Measurements from ENCODE around the gene IFIT2. TPM values are rescaled to one million over a fixed set of nuclear protein-coding genes. Genes with fewer than 3 reads are reported as not detected.
"Not testable (repeated sequence)": the region's sequence is repeated elsewhere in the genome, so short reads cannot be mapped to it uniquely, and the experiment has no call there.

IFIT2 gene
- total and polyA plus RNA-seq, 2 experiments from 2014 or later = 2.9 to 4.6 TPM

DNA sequence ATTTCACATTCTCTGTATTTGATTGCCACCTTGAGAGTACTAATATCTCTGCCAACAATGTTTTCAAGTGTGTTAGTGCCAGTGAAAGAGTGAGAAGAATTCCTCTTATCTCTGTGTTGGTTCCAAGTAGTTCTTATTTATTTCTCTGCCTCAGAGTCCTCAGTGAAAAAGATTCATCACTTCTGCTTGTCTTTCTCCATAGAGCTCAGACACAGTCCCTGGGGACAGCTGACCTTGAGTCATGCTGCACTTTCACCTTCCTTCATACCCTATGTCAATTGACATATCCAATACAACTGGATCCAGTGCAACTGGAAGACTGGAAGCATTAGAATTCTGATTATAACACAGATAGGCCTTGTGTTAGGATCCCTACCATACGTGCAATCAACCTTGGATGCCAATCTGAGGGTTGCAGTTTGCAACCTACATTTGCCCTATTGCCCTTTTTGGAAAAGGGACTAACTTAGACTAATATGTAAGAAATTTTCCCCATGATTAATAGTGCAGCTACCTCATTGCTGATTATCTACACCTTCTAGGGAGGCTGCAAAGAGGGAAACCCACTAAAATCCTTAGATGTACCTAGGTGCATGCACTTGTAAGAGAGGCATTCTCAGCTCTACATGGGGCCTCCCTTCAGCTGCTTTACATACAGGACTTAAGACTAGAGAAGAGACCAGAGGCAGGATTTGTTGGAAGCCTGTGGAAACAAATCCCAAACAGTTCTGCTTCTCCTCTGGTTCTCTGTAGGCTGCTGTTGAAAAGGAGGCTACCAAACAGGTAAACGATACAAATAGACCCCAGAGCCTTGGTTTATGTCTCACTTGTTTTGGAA is 8.4 kb downstream of the IFIT2 start:
- no peak for TF ChIP-seq EZH2phosphoT487 (IDR thresholded peaks at IDR 0.05; ENCODE audit: low read depth, severe bottlenecking, unreplicated experiment)
- TF ChIP-seq CTCF (IDR thresholded peaks at IDR 0.05; ENCODE audit: poor library complexity) = no peak
- no peak for TF ChIP-seq EZH2 (IDR thresholded peaks at IDR 0.05; ENCODE audit: borderline replicate concordance)
- Histone ChIP-seq H3K4me2 (no peak overlapping the region), H3K27ac (no peak overlapping the region), H3K9me2 (replicated peaks; ENCODE audit: insufficient read depth) (no peaks in the 10 kb centered on the region), H3K4me1 (ENCODE audit: insufficient read depth) (no peaks in the 10 kb centered on the region), H3K9me3 (ENCODE audit: low read depth) (no peaks in the 10 kb centered on the region), H2AFZ (no peak overlapping the region), H4K20me1 (ENCODE audit: insufficient read depth, poor library complexity, severe bottlenecking) (no peaks in the 10 kb centered on the region), H3K4me3 (no peak overlapping the region), H3K27me3 (no peaks in the 10 kb centered on the region), H3K36me3 (replicated peaks; ENCODE audit: insufficient read depth, low read depth) (no peaks in the 10 kb centered on the region), H3K79me2 (no peaks in the 10 kb centered on the region)
- no peak for DNase-seq (ENCODE audit: low spot score)
- WGBS (ENCODE audit: low lambda C conversion rate, missing lambda C conversion rate) = 91% methylated on average over 2 of the region's 2 CpGs

GRCh38 chr10:89312973-89313372 is 11.1 kb downstream of the IFIT2 start:
- no peak overlapping the region for H3K4me3 ChIP-seq
- no peak overlapping the region for H3K4me2 ChIP-seq
- no peak overlapping the region for H3K27ac ChIP-seq
- no peaks in the 10 kb centered on the region for H3K9me2 ChIP-seq (replicated peaks; ENCODE audit: insufficient read depth)
- no peaks in the 10 kb centered on the region for H3K27me3 ChIP-seq
- DNase-seq (ENCODE audit: low spot score) = no peak
- no peaks in the 10 kb centered on the region for H3K79me2 ChIP-seq
- no peaks in the 10 kb centered on the region for H4K20me1 ChIP-seq (ENCODE audit: insufficient read depth, poor library complexity, severe bottlenecking)
- 100% methylated on average over 1 of the region's 1 CpG for WGBS (ENCODE audit: low lambda C conversion rate, missing lambda C conversion rate)
- H3K4me1 ChIP-seq (ENCODE audit: insufficient read depth) = no peaks in the 10 kb centered on the region
- H3K9me3 ChIP-seq (ENCODE audit: low read depth) = no peaks in the 10 kb centered on the region
- TF ChIP-seq EZH2phosphoT487 (IDR thresholded peaks at IDR 0.05; ENCODE audit: low read depth, severe bottlenecking, unreplicated experiment) = no peak
- no peak for TF ChIP-seq CTCF (IDR thresholded peaks at IDR 0.05; ENCODE audit: poor library complexity)
- TF ChIP-seq EZH2 (IDR thresholded peaks at IDR 0.05; ENCODE audit: borderline replicate concordance) = no peak
- H2AFZ ChIP-seq = no peak overlapping the region
- no peaks in the 10 kb centered on the region for H3K36me3 ChIP-seq (replicated peaks; ENCODE audit: insufficient read depth, low read depth)

GRCh38 chr10:89314676-89315075 is 12.8 kb downstream of the IFIT2 start:
- no peak overlapping the region for H3K27ac ChIP-seq
- H3K4me1 ChIP-seq (ENCODE audit: insufficient read depth) = no peaks in the 10 kb centered on the region
- no peaks in the 10 kb centered on the region for H3K9me3 ChIP-seq (ENCODE audit: low read depth)
- no peaks in the 10 kb centered on the region for H4K20me1 ChIP-seq (ENCODE audit: insufficient read depth, poor library complexity, severe bottlenecking)
- H3K79me2 ChIP-seq = no peaks in the 10 kb centered on the region
- no peaks in the 10 kb centered on the region for H3K27me3 ChIP-seq
- TF ChIP-seq EZH2phosphoT487 (IDR thresholded peaks at IDR 0.05; ENCODE audit: low read depth, severe bottlenecking, unreplicated experiment) (no peak), CTCF (IDR thresholded peaks at IDR 0.05; ENCODE audit: poor library complexity) (no peak), EZH2 (IDR thresholded peaks at IDR 0.05; ENCODE audit: borderline replicate concordance) (no peak)
- no peaks in the 10 kb centered on the region for H3K36me3 ChIP-seq (replicated peaks; ENCODE audit: insufficient read depth, low read depth)
- H3K4me3 ChIP-seq = no peak overlapping the region
- H3K9me2 ChIP-seq (replicated peaks; ENCODE audit: insufficient read depth) = no peaks in the 10 kb centered on the region
- no peak overlapping the region for H2AFZ ChIP-seq
- no peak overlapping the region for H3K4me2 ChIP-seq
- DNase-seq (ENCODE audit: low spot score) = no peak

GRCh38 chr10:89318047-89318446 is 16.2 kb downstream of the IFIT2 start:
- not testable (repeated sequence) for DNase-seq (ENCODE audit: low spot score); H3K4me3 ChIP-seq; H3K79me2 ChIP-seq; H4K20me1 ChIP-seq (ENCODE audit: insufficient read depth, poor library complexity, severe bottlenecking); H3K27me3 ChIP-seq; H3K4me1 ChIP-seq (ENCODE audit: insufficient read depth); H3K4me2 ChIP-seq; H3K9me2 ChIP-seq (replicated peaks; ENCODE audit: insufficient read depth); H3K36me3 ChIP-seq (replicated peaks; ENCODE audit: insufficient read depth, low read depth); H3K27ac ChIP-seq; H2AFZ ChIP-seq; H3K9me3 ChIP-seq (ENCODE audit: low read depth)
- 94% methylated on average over 4 of the region's 4 CpGs for WGBS (ENCODE audit: low lambda C conversion rate, missing lambda C conversion rate)

- H3K36me3 ChIP-seq (replicated peaks; ENCODE audit: insufficient read depth, low read depth); H3K4me3 ChIP-seq; H3K4me1 ChIP-seq (ENCODE audit: insufficient read depth); H4K20me1 ChIP-seq (ENCODE audit: insufficient read depth, poor library complexity, severe bottlenecking); H3K27ac ChIP-seq; H2AFZ ChIP-seq; H3K4me2 ChIP-seq; DNase-seq (ENCODE audit: low spot score); H3K27me3 ChIP-seq; H3K79me2 ChIP-seq; H3K9me3 ChIP-seq (ENCODE audit: low read depth); H3K9me2 ChIP-seq (replicated peaks; ENCODE audit: insufficient read depth): not testable (repeated sequence)
These were observed 23.2 kb downstream of the IFIT2 start for GRCh38 chr10:89325081-89325480.

DNA sequence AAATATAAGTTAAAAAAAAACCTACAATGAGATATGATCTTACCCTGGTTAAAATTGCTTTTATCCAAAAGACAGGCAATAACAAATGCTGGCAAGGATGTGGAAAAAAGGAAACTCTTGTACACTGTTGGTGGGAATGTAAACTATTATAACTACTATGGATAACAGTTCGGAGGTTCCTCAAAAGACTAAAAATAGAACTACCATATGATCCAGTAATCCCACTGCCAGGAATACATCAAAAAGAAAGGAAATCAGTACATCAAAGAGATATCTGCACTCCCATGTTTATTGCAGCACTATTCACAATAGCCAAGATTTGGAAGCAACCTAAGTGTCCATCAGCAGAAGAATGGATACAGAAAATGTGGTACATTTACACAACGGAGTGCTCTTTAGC is 24.0 kb downstream of the IFIT2 start:
- DNase-seq (ENCODE audit: low spot score); H3K9me2 ChIP-seq (replicated peaks; ENCODE audit: insufficient read depth); H3K27me3 ChIP-seq; H3K4me1 ChIP-seq (ENCODE audit: insufficient read depth); H3K79me2 ChIP-seq; H3K4me2 ChIP-seq; H3K36me3 ChIP-seq (replicated peaks; ENCODE audit: insufficient read depth, low read depth); H2AFZ ChIP-seq; H3K9me3 ChIP-seq (ENCODE audit: low read depth); H3K4me3 ChIP-seq; H3K27ac ChIP-seq; H4K20me1 ChIP-seq (ENCODE audit: insufficient read depth, poor library complexity, severe bottlenecking): not testable (repeated sequence)
- WGBS (ENCODE audit: low lambda C conversion rate, missing lambda C conversion rate) = 36% methylated on average over 2 of the region's 2 CpGs
